A549 treated with AZD9567 at 1 μM for 4 hours (cell line): Measurements from ENCODE around the gene SCGB2A2. TPM values are rescaled to one million over a fixed set of nuclear protein-coding genes. Genes with fewer than 3 reads are reported as not detected.

ENCODE experiments used
- total RNA-seq: library from RNA; stranded (reverse); fragments of 200-300 nt; extraction: Qiagen RNA extraction; gene quantifications from 5 replicates; pipeline ENCODE4 v1.2.3, GENCODE V29; 2022; ENCODE audit not compliant: insufficient read depth

The SCGB2A2 gene
- total RNA-seq, result not detected in 5 replicates

DNA sequence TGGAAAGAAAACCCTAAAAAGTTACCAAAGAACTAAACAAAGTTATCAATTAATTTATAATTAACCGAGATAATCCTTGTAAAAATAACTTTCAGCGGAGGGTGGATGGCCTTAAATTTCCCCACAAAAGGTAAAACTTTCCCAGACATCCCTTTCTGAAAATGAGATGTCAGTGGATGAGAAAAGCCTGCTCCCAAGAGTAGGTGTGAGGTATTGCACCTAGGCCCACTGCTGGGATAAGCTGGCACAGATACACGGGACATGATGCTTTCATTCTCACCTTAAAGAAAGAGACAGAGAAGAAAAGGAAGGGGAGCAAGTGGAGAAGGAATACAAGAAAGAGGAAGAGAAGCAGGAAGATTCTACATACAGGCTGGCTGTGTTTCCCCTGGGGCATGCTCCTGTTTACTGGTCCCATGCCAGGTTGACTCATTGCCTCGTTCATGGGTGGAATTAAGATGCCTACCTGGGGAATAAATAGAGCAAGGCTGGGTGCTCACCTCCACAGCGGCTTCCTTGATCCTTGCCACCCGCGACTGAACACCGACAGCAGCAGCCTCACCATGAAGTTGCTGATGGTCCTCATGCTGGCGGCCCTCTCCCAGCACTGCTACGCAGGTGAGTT, at the start of gene SCGB2A2:
SCGB2A2 (plus strand) TSS at position 505 of the 625 bp plus-strand sequence; CDS start at position 564, 59 bp downstream.

DNA sequence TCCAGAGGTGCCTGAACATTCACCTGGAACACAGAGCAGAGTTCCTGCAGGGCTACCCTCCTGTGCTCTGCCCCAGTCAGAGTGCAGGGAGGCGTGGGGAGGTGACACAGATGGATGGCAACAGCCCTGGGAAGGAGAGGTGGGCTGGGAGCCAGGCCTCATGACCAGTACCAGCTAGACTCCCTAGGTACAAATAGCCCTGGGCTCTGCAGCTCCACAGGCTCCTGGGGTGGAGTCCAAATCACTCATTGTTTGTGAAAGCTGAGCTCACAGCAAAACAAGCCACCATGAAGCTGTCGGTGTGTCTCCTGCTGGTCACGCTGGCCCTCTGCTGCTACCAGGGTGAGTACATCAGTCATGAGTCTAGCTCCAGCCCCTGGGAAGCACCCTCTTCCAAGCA, 27.9 kb upstream of the SCGB2A2 start, which contains the start of gene SCGB1D2:
SCGB1D2 (plus strand) TSS at position 219 of the 400 bp plus-strand sequence; CDS start at position 288, 69 bp downstream.

DNA sequence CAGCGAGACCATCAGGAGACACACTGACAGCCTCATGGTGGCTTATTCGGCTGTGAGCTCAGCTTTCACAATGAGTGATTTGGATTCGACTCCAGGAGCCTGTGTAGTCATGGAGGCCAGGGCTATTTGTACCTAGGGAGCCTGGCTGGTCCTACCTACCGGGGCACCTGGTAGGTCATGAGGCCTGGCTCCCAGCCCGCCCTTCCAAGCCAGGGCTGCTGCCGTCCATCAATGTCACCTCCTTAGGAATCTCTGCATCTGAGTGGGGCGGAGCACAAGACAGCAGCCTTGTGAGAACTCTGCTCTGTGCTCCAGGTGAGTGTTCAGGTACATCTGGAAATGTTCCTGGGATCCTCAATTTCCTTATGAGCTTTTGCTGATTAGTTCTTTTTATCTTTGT, 29.0 kb downstream of the SCGB2A2 start, which contains the start of gene SCGB1D4:
SCGB1D4 (minus strand) TSS at position 101 of the 400 bp plus-strand sequence; CDS start at position 36, 65 bp downstream.

Other genes starting within 250 kb of the SCGB2A2 start
- gene INCENP, start 146.1 kb upstream of the SCGB2A2 start, total RNA-seq, result 48.2 to 53.3 TPM (median 50.3 TPM) in 5 replicates
- not detected in 5 replicates for gene SCGB1D1, start 79.9 kb upstream of the SCGB2A2 start, total RNA-seq
- gene SCGB2A1, start 61.5 kb upstream of the SCGB2A2 start, total RNA-seq, result not detected in 5 replicates
- gene SCGB1D2, start 27.9 kb upstream of the SCGB2A2 start, total RNA-seq, result not detected in 5 replicates
- not detected in 5 replicates for gene SCGB1D4, start 28.9 kb downstream of the SCGB2A2 start, total RNA-seq
- gene ASRGL1, start 67.3 kb downstream of the SCGB2A2 start, total RNA-seq, result 9.1 to 15.6 TPM (median 13.1 TPM) in 5 replicates
- 0.33 TPM in 1 of 5 replicates, not detected in the others for gene SCGB1A1, start 148.9 kb downstream of the SCGB2A2 start, total RNA-seq